ENCODE measurements around the gene PLAC8. TPM values are rescaled to one million over a fixed set of nuclear protein-coding genes. Genes with fewer than 3 reads are reported as not detected.

PLAC8 gene
- total and polyA plus RNA-seq, 2 of the 8 experiments (the other 6 are each of a cell fraction or from before 2014, with no cell fraction given), result 0.98 to 1.1 TPM

- no peak for TF ChIP-seq CHD7 (IDR thresholded peaks at IDR 0.05; ENCODE audit: insufficient replicate concordance, low read length)
- TF ChIP-seq ATF3 (IDR thresholded peaks at IDR 0.05; ENCODE audit: insufficient read depth, low read depth, low read length), result no peak
- TF ChIP-seq CHD2 (IDR thresholded peaks at IDR 0.05; ENCODE audit: low read length), result no peak
- no peak for TF ChIP-seq USF2 (IDR thresholded peaks at IDR 0.05; ENCODE audit: low read length)
- TF ChIP-seq EZH2 (IDR thresholded peaks at IDR 0.05; ENCODE audit: low read depth, low read length, severe bottlenecking), result no peak
- TF ChIP-seq CTBP2 (IDR thresholded peaks at IDR 0.05; ENCODE audit: borderline replicate concordance, insufficient read depth, insufficient read length, low read length), result no peak
- TF ChIP-seq JUN (IDR thresholded peaks at IDR 0.05; ENCODE audit: low read depth, low read length), result no peak
These were observed 3.4 kb downstream of the PLAC8 start (continued) for GRCh38 chr4:83110970-83111750.
